Activated CD8-positive, alpha-beta memory T cell treated with anti-CD3 and anti-CD28 coated beads, Interleukin-2, amount 50 U/mL, for 24 hours (primary cell): ENCODE data around the gene PDIA3.
A peak's percentile ranks its signal among the peaks of the same experiment; 100 is the strongest.
"Not testable (repeated sequence)": the region's sequence is repeated elsewhere in the genome, so short reads cannot be mapped to it uniquely, and the experiment has no call there.

ENCODE experiments used
- DNase-seq: peaks from one replicate; pipeline ENCODE4 v3.0.0-alpha.2; 2020; ENCODE audit errors: extremely low read depth

The PDIA3 gene

GRCh38 chr15:43776718-43777266 lies 30.6 kb downstream of the PDIA3 start, which contains the start of gene ELL3:
ELL3 (minus strand) TSS chr15:43776966; CDS start chr15:43776901, 65 bp downstream.
- DNase-seq = no peak

- DNase-seq = peak; percentile 69
Observed at GRCh38 chr15:43777267-43777914, 31.2 kb downstream of the PDIA3 start.

GRCh38 chr15:43779016-43779415 lies 32.8 kb downstream of the PDIA3 start:
- DNase-seq = no peak

GRCh38 chr15:43789409-43789808 lies 43.2 kb downstream of the PDIA3 start:
- DNase-seq = no peak

GRCh38 chr15:43791993-43792760 lies 45.9 kb downstream of the PDIA3 start, which contains the start of gene SERF2:
SERF2 (plus strand) TSS chr15:43792320; CDS start chr15:43792377, 57 bp downstream.
- peak; percentile 99 for DNase-seq

GRCh38 chr15:43792761-43793476 lies 46.7 kb downstream of the PDIA3 start:
- DNase-seq = no peak

- no peak for DNase-seq
Observed at GRCh38 chr15:43793647-43794046, 47.4 kb downstream of the PDIA3 start.

- no peak for DNase-seq
Observed at GRCh38 chr15:43794269-43795037, 48.2 kb downstream of the PDIA3 start.

- no peak for DNase-seq
Observed at GRCh38 chr15:43795197-43795596, 49.0 kb downstream of the PDIA3 start.

- no peak for DNase-seq
Observed at GRCh38 chr15:43795997-43796396, 49.8 kb downstream of the PDIA3 start.

GRCh38 chr15:43796566-43796965 lies 50.3 kb downstream of the PDIA3 start:
- DNase-seq = no peak

- no peak for DNase-seq
Observed at GRCh38 chr15:43799209-43799944, 53.1 kb downstream of the PDIA3 start.

- no peak for DNase-seq
Observed at GRCh38 chr15:43799945-43800285, 53.7 kb downstream of the PDIA3 start, which contains the start of gene SERINC4. SERINC4 (minus strand) TSS chr15:43800220; CDS start chr15:43799986, 234 bp downstream.

GRCh38 chr15:43800286-43801141 lies 54.3 kb downstream of the PDIA3 start, which contains the start of gene HYPK:
HYPK (plus strand) TSS chr15:43800599; CDS start chr15:43800623, 24 bp downstream.
- peak; percentile 79 for DNase-seq

- DNase-seq = not testable (repeated sequence)
Observed at GRCh38 chr15:43802676-43803075, 56.4 kb downstream of the PDIA3 start.

GRCh38 chr15:43808435-43808950 lies 62.3 kb downstream of the PDIA3 start:
- no peak for DNase-seq

GRCh38 chr15:43808960-43809678 lies 62.9 kb downstream of the PDIA3 start:
- no peak for DNase-seq

GRCh38 chr15:43815064-43815463 lies 68.8 kb downstream of the PDIA3 start:
- DNase-seq = not testable (repeated sequence)

- no peak for DNase-seq
Observed at GRCh38 chr15:43821505-43821904, 75.3 kb downstream of the PDIA3 start.
